ENCODE results near the gene CDK5RAP2.
"Not testable (repeated sequence)": the region's sequence is repeated elsewhere in the genome, so short reads cannot be mapped to it uniquely, and the experiment has no call there.

The CDK5RAP2 gene

DNA sequence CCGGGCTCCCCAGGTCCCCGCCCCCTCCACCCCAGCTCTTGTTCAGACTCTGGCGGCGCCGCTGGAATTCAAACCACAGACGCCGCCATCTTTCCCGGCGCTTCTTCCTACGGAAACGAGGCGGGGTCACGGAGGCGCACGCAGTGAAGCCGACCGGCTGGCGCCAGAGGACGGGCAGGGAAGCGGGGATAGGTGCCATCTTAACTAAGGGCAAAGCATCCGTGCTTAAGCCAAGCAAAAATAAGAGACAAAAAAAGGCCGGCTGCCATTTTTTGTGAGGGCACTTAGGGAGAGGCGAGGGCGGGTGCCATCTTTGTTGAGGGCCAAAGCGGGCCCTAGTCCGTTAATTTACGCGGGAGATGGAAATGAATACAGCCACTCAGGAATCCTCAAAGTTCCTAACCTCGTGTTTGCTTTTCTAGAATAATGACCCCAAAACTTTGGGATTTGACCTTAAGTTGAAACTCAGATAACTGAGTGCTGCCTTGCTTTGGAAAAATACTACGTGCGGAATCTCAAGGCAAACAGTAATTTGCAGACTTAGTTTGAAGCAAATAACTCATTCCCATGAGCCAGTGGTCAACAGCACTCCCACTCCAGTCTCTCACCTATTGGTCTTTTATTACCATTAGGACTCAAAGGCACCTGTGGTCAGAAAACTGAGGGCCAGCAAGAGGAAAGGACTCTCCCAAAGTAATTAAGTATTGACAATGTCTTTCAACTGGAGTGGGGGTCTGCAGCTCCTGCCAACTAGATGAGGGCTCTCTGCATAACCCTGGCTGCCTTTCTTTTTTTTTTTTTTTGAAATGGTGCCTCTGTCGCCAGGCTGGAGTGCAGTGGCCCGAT, at the start of gene CDK5RAP2:
Gene CDK5RAP2 (minus strand): TSS at position 117 of the 846 bp plus-strand sequence. CDS start 189 bp downstream, outside the sequence.
- DNase-seq = peak; percentile 97

DNA sequence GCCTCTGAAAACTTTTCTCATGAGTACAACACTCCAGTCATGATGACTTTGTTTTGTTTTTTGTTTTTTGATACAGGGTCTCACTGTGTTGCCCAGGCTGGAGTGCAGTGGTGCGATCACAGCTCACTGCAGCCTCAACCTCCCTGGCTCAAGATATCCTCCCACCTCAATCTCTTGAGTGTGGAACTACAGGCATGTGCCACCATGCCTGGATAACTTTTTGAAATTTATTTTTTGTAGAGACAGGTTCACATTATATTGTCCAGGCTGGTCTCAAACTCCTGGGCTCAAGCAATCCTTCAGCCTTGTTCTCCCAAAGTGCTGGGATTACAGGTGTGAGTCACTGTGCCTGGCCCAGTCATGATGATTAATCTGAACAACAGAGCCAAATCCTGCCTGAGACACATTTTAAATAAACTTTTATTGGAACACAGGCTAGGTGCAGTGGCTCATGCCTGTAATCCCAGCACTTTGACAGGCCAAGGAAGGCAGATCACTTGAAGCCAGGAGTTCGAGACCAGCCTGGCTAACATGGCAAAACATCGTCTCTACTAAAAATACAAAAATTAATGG, 49.0 kb upstream of the CDK5RAP2 start:
- DNase-seq = not testable (repeated sequence)

GRCh38 chr9:120628207-120628924, 48.4 kb upstream of the CDK5RAP2 start:
- DNase-seq = no peak

DNA sequence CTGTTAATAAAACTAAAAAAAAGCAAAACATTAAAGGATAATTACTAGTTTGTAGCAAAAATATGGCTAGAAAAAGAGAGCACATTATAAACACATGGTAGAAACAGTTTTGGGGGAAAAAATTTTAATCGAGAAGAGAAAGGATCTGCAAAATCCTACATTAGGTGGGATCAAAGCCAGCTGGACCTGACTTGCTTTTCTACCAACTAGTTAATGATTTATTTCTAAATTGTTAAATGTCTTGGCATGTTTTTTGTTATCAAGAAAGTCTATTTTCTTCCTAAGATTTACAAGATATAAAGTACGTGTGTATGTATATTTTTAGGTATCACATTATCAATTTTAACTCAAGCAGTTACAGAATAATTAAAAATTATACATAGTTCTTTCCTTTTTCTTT, 47.1 kb upstream of the CDK5RAP2 start:
- no peak for DNase-seq

GRCh38 chr9:120626512-120626911, 46.5 kb upstream of the CDK5RAP2 start:
- no peak for DNase-seq

GRCh38 chr9:120625222-120625621, 45.3 kb upstream of the CDK5RAP2 start:
- DNase-seq = peak; percentile 34 to 39

DNA sequence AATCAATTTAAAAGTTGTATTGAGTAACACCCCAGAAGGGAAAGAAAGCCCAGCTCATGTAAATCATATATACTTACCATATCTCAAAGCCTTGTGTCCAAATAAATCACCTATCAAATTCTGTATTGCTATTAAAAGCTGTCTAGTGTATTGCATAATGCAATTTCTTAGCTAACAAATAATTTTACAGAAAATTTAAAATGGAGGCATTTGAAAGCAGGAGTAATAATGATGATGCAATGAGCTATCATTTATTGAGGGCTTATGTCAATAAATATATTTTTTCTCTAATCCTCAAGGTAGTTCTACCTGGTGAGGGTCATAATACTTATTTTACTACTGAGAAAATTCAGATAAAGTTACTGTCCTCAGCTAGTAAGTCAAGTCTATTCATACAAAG, 42.8 kb upstream of the CDK5RAP2 start:
- DNase-seq = no peak

DNA sequence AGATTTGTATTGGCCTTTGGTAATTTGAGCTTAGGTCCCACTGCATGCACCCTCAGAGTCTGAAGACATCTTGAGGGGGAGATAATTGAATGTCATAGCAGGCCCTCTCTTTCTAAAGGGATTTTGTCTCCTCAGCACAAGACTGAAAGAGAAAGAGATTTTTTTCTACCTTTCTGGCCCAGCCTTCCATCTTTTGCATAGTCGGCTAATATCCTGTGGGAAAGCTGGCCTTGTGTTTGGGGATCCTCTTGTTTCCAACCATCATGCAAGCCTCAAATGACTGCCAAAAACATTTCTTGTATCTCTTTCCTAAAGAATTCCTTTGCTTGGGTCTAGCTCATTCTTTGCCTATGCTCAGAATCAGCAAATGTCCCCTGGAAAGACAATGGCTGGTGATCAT, 42.0 kb upstream of the CDK5RAP2 start:
- DNase-seq = no peak

- DNase-seq = peak; percentile 47 to 89
These were observed 40.0 kb upstream of the CDK5RAP2 start for GRCh38 chr9:120619751-120620655.

DNA sequence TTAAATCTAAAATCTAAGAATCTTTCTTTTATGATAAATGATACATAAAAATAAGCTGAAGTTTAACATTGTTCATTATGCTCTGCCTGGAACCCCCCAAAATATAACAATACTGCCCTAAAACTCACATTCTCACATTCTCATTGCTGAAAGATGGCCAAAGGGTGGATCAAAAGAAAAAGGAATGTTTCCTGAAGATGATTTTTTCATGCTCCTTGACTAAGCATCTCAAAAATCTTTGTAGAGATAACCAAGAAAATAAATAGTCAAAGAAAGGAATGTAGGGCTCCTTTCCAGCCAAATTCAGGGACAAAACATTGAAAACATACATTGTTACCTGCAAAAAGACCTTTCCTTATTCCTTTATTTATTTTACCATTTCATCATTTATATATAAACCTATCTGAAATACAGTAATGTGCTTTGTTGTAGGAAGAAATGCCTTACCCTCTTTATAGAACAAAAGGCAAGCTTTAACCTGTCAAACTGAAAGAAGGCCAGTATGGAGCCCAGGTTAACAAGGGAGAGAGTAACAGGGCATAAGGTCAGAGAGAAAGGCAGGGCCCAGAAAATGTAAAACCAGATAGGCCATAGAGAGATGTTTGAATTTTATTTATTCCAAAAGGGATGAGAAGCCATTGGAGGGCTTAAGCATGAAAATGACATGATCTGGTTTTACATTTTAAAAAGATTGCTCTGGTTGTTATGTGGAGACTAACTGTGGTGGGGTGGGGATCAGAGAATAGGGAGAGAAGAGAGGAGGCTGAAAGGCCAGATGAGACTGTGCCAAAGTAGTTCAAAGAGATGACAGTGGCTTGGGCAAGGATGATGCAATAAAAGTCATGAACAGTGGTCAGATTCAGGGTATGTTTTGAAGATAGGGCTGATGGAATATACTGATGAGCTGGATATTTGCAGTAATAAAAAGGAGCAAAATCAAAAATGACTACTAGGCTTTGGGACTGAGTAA, 37.3 kb upstream of the CDK5RAP2 start:
- no peak for DNase-seq

GRCh38 chr9:120612218-120612617, 32.3 kb upstream of the CDK5RAP2 start:
- no peak for DNase-seq

DNA sequence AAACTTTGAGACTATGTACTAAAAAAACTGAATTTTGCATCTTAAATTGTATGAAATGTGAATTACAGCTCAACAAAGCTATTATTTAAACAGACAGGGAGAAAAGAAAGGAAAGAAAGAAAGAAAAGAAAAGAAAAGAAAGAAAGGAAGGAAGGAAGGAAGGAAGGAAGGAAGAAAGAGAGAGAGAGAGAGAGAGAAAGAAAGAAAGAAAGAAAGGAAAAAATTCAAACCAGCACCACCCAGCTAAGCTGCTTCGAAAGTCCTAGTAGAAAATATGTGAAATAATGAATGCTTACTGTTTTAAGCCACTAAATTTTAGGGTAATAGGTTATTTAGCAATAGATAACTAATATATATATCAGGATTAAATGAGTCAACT, 31.7 kb upstream of the CDK5RAP2 start:
- no peak for DNase-seq

DNA sequence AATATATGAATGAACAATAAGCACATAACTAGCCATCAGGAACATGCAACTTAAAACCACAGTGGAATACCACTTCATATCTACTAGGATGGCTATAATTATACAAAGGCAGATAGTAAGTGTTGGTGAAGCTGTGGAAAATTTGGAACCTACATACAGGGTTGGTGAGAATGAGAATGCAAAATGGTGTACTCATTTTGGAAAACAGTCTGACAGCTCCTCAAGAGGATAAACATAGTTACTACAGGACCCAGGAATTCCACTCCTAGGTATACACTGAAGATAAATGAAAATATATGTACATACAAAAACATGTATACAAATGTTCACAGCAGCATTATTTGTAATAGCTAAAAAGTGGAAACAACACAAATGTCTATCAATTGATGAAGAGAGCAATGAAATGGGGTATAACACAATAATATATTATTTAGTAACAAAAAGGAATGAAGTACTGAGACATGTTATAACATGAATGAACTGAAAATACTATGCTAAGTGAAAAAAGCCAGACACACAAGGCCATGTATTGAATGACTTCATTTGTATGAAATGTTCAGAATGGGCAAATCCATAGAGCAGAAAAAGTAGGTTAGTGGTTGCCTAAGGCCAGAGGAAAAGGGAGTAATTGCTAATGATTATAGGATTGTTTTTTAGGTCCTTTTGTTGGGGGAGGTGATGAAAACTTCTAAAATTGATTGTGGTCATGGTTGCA, 31.2 kb upstream of the CDK5RAP2 start:
- peak in 1 of 2 donors; percentile 17 for DNase-seq

DNA sequence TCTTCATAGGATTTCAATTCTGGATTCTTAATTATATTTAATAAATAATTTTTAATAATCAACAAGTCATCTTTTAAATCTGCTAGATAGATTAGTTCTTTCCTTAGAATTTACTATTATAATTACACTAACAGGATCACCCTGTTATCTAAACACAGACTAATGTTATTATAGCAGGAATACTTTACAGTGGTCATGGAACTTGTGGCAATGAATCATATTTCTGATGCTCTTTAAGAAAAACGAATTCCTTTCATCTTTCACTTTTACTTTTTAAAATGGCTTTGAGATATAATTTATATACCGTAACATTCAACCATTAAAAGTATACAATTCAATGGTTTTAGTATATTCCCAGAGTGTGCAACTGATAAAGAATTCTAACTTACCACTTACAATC, 29.7 kb upstream of the CDK5RAP2 start:
- DNase-seq = no peak

DNA sequence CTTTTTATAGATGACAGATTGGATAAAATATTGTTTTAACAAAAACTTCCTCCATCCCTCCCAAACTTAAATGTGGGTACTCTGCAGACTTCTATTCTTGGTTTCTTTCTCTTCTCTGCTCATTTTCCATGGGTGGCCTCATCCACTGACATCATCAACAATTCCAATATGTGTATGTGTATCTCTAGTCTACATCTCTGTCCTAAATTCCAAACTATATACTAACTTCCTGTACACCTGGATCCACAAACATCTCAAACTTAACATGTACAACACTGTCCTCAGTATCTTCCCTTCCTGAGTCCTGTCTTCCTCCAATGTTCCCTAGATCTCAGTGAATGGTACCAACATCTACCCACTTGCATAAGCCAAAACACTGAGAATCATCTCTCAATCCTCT, 28.5 kb upstream of the CDK5RAP2 start:
- no peak for DNase-seq

GRCh38 chr9:120603591-120603990, 23.6 kb upstream of the CDK5RAP2 start:
- no peak for DNase-seq

GRCh38 chr9:120603010-120603409, 23.0 kb upstream of the CDK5RAP2 start:
- no peak for DNase-seq

DNA sequence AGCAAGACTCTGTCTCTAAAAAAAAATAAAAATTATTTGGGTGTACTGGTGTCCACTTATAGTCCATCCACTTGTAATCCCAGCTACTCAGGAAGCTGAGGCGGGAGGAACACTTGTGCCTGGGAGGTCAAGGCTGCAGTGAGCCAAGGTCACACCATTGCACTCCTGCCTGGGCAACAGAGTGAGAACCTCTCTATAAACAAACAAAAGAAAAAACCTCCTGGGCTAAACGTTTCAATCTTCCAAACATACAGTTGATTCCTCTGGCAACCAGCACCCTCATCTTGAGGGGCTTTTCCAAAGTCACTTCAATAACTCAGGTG, 13.9 kb upstream of the CDK5RAP2 start:
- DNase-seq = no peak

GRCh38 chr9:120593250-120593954, 13.4 kb upstream of the CDK5RAP2 start:
- no peak for DNase-seq

GRCh38 chr9:120592210-120592609, 12.2 kb upstream of the CDK5RAP2 start:
- DNase-seq = no peak

Data from inflammatory macrophage treated with lipopolysaccharide for 1 hour (primary cell).